Measurements from ENCODE around the gene STIM1.

Gene STIM1

GRCh38 chr11:3932698-3933097 lies 77.2 kb downstream of the STIM1 start:
- no peak for DNase-seq (ENCODE audit: low read depth, low spot score)
- no peaks in the 10 kb centered on the region for H3K36me3 ChIP-seq (ENCODE audit: insufficient read depth, insufficient read length, low read length)
- H3K9ac ChIP-seq (ENCODE audit: insufficient read length, low read depth) = no peak overlapping the region
- no peaks in the 10 kb centered on the region for H3K27me3 ChIP-seq (ENCODE audit: insufficient read depth, insufficient read length)
- H3K9me3 ChIP-seq (ENCODE audit: insufficient read depth, low read length) = no peaks in the 10 kb centered on the region
- TF ChIP-seq SUZ12 (IDR thresholded peaks at IDR 0.05; ENCODE audit: extremely low read depth, insufficient read depth, insufficient read length) = no peak
- TF ChIP-seq ZNF274 (IDR thresholded peaks at IDR 0.05; ENCODE audit: low read depth, low read length) = no peak
- no peak for TF ChIP-seq YY1 (IDR thresholded peaks at IDR 0.05; ENCODE audit: insufficient read depth, insufficient read length)
- H3K4me3 ChIP-seq (ENCODE audit: insufficient read length, low read depth) = no peak overlapping the region
- no peaks in the 10 kb centered on the region for H3K4me1 ChIP-seq (ENCODE audit: insufficient read depth, insufficient read length)

- Histone ChIP-seq H3K36me3 (ENCODE audit: insufficient read depth, insufficient read length, low read length) (no peaks in the 10 kb centered on the region), H3K4me1 (ENCODE audit: insufficient read depth, insufficient read length) (no peaks in the 10 kb centered on the region), H3K27me3 (ENCODE audit: insufficient read depth, insufficient read length) (no peaks in the 10 kb centered on the region), H3K9me3 (ENCODE audit: insufficient read depth, low read length) (no peaks in the 10 kb centered on the region), H3K4me3 (ENCODE audit: insufficient read length, low read depth) (no peak overlapping the region), H3K9ac (ENCODE audit: insufficient read length, low read depth) (no peak overlapping the region)
- TF ChIP-seq YY1 (IDR thresholded peaks at IDR 0.05; ENCODE audit: insufficient read depth, insufficient read length) = no peak
- TF ChIP-seq SUZ12 (IDR thresholded peaks at IDR 0.05; ENCODE audit: extremely low read depth, insufficient read depth, insufficient read length) = no peak
- no peak for TF ChIP-seq ZNF274 (IDR thresholded peaks at IDR 0.05; ENCODE audit: low read depth, low read length)
- no peak for DNase-seq (ENCODE audit: low read depth, low spot score)
Measured at GRCh38 chr11:3933165-3933628, 77.7 kb downstream of the STIM1 start.

- H3K4me3 ChIP-seq (ENCODE audit: insufficient read length, low read depth) = no peak overlapping the region
- H3K9ac ChIP-seq (ENCODE audit: insufficient read length, low read depth) = no peak overlapping the region
- H3K27me3 ChIP-seq (ENCODE audit: insufficient read depth, insufficient read length) = no peaks in the 10 kb centered on the region
- no peaks in the 10 kb centered on the region for H3K36me3 ChIP-seq (ENCODE audit: insufficient read depth, insufficient read length, low read length)
- no peak for DNase-seq (ENCODE audit: low read depth, low spot score)
- no peaks in the 10 kb centered on the region for H3K9me3 ChIP-seq (ENCODE audit: insufficient read depth, low read length)
- no peak for TF ChIP-seq YY1 (IDR thresholded peaks at IDR 0.05; ENCODE audit: insufficient read depth, insufficient read length)
- no peak for TF ChIP-seq ZNF274 (IDR thresholded peaks at IDR 0.05; ENCODE audit: low read depth, low read length)
- no peak for TF ChIP-seq SUZ12 (IDR thresholded peaks at IDR 0.05; ENCODE audit: extremely low read depth, insufficient read depth, insufficient read length)
- no peaks in the 10 kb centered on the region for H3K4me1 ChIP-seq (ENCODE audit: insufficient read depth, insufficient read length)
Measured at GRCh38 chr11:3934658-3935057, 79.2 kb downstream of the STIM1 start.

- no peak for DNase-seq (ENCODE audit: low read depth, low spot score)
- Histone ChIP-seq H3K4me3 (ENCODE audit: insufficient read length, low read depth) (no peak overlapping the region), H3K36me3 (ENCODE audit: insufficient read depth, insufficient read length, low read length) (no peaks in the 10 kb centered on the region), H3K9me3 (ENCODE audit: insufficient read depth, low read length) (no peaks in the 10 kb centered on the region), H3K4me1 (ENCODE audit: insufficient read depth, insufficient read length) (no peaks in the 10 kb centered on the region), H3K9ac (ENCODE audit: insufficient read length, low read depth) (no peak overlapping the region), H3K27me3 (ENCODE audit: insufficient read depth, insufficient read length) (no peaks in the 10 kb centered on the region)
- TF ChIP-seq SUZ12 (IDR thresholded peaks at IDR 0.05; ENCODE audit: extremely low read depth, insufficient read depth, insufficient read length) = no peak
- TF ChIP-seq ZNF274 (IDR thresholded peaks at IDR 0.05; ENCODE audit: low read depth, low read length) = no peak
- TF ChIP-seq YY1 (IDR thresholded peaks at IDR 0.05; ENCODE audit: insufficient read depth, insufficient read length) = no peak
Measured at GRCh38 chr11:3936517-3936916, 81.1 kb downstream of the STIM1 start.

- H3K9ac ChIP-seq (ENCODE audit: insufficient read length, low read depth) = no peak overlapping the region
- no peaks in the 10 kb centered on the region for H3K9me3 ChIP-seq (ENCODE audit: insufficient read depth, low read length)
- no peaks in the 10 kb centered on the region for H3K4me1 ChIP-seq (ENCODE audit: insufficient read depth, insufficient read length)
- no peaks in the 10 kb centered on the region for H3K36me3 ChIP-seq (ENCODE audit: insufficient read depth, insufficient read length, low read length)
- TF ChIP-seq ZNF274 (IDR thresholded peaks at IDR 0.05; ENCODE audit: low read depth, low read length) (no peak), SUZ12 (IDR thresholded peaks at IDR 0.05; ENCODE audit: extremely low read depth, insufficient read depth, insufficient read length) (no peak), YY1 (IDR thresholded peaks at IDR 0.05; ENCODE audit: insufficient read depth, insufficient read length) (no peak)
- no peaks in the 10 kb centered on the region for H3K27me3 ChIP-seq (ENCODE audit: insufficient read depth, insufficient read length)
- no peak overlapping the region for H3K4me3 ChIP-seq (ENCODE audit: insufficient read length, low read depth)
- no peak for DNase-seq (ENCODE audit: low read depth, low spot score)
Measured at GRCh38 chr11:3939211-3939610, 83.7 kb downstream of the STIM1 start.

- no peak for TF ChIP-seq ZNF274 (IDR thresholded peaks at IDR 0.05; ENCODE audit: low read depth, low read length)
- no peak for TF ChIP-seq YY1 (IDR thresholded peaks at IDR 0.05; ENCODE audit: insufficient read depth, insufficient read length)
- TF ChIP-seq SUZ12 (IDR thresholded peaks at IDR 0.05; ENCODE audit: extremely low read depth, insufficient read depth, insufficient read length) = no peak
- no peak overlapping the region for H3K4me3 ChIP-seq (ENCODE audit: insufficient read length, low read depth)
Measured at GRCh38 chr11:3939651-3940190, 84.3 kb downstream of the STIM1 start.

GRCh38 chr11:3942160-3942955 lies 86.9 kb downstream of the STIM1 start:
- Histone ChIP-seq H3K4me1 (ENCODE audit: insufficient read depth, insufficient read length) (no peaks in the 10 kb centered on the region), H3K4me3 (ENCODE audit: insufficient read length, low read depth) (no peak overlapping the region), H3K27me3 (ENCODE audit: insufficient read depth, insufficient read length) (no peaks in the 10 kb centered on the region), H3K36me3 (ENCODE audit: insufficient read depth, insufficient read length, low read length) (no peaks in the 10 kb centered on the region), H3K9me3 (ENCODE audit: insufficient read depth, low read length) (no peaks in the 10 kb centered on the region), H3K9ac (ENCODE audit: insufficient read length, low read depth) (no peak overlapping the region)
- no peak for TF ChIP-seq SUZ12 (IDR thresholded peaks at IDR 0.05; ENCODE audit: extremely low read depth, insufficient read depth, insufficient read length)
- no peak for TF ChIP-seq ZNF274 (IDR thresholded peaks at IDR 0.05; ENCODE audit: low read depth, low read length)
- no peak for DNase-seq (ENCODE audit: low read depth, low spot score)

More at GRCh38 chr11:3939651-3940190, 84.3 kb downstream of the STIM1 start:
- H3K4me1 ChIP-seq (ENCODE audit: insufficient read depth, insufficient read length) = no peaks in the 10 kb centered on the region
- no peak overlapping the region for H3K9ac ChIP-seq (ENCODE audit: insufficient read length, low read depth)
- H3K9me3 ChIP-seq (ENCODE audit: insufficient read depth, low read length) = no peaks in the 10 kb centered on the region
- no peak for DNase-seq (ENCODE audit: low read depth, low spot score)
- H3K36me3 ChIP-seq (ENCODE audit: insufficient read depth, insufficient read length, low read length) = no peaks in the 10 kb centered on the region
- H3K27me3 ChIP-seq (ENCODE audit: insufficient read depth, insufficient read length) = no peaks in the 10 kb centered on the region
